ENCODE data around the gene ZNF407.

- TF ChIP-seq CTCF (IDR thresholded peaks at IDR 0.05) (no peak), POLR2A (IDR thresholded peaks at IDR 0.05) (no peak)
Observed at GRCh38 chr18:74714120-74714519, 116.5 kb downstream of the ZNF407 start.

All from testis (tissue), 2 donors.